ENCODE results near the gene TRIP13. TPM values are rescaled to one million over a fixed set of nuclear protein-coding genes. Genes with fewer than 3 reads are reported as not detected.
A peak's percentile ranks its signal among the peaks of the same experiment; 100 is the strongest.
"Not testable (repeated sequence)": the region's sequence is repeated elsewhere in the genome, so short reads cannot be mapped to it uniquely, and the experiment has no call there.

TRIP13 gene
- total RNA-seq, 2 donors from 2014 or later = 17.7 to 18.2 TPM

- no peaks in the 10 kb centered on the region for H3K27me3 Mint-ChIP-seq (ENCODE audit: low read depth)
- H3K27ac Mint-ChIP-seq = no peak overlapping the region
- no peaks in the 10 kb centered on the region for H3K9me3 Mint-ChIP-seq
- ATAC-seq (replicated peaks in 1 of 2) = no peak
- no peaks in the 10 kb centered on the region for H3K4me1 Mint-ChIP-seq (ENCODE audit: low read depth)
- H3K4me3 Mint-ChIP-seq = no peak overlapping the region
- H3K36me3 Mint-ChIP-seq (ENCODE audit: insufficient read depth in 2 of 2) = peaks cover 4 to 32% of the 10 kb centered on the region in 2 donors
- no peak for DNase-seq
Measured at GRCh38 chr5:871596-872298, 20.9 kb upstream of the TRIP13 start.

DNA sequence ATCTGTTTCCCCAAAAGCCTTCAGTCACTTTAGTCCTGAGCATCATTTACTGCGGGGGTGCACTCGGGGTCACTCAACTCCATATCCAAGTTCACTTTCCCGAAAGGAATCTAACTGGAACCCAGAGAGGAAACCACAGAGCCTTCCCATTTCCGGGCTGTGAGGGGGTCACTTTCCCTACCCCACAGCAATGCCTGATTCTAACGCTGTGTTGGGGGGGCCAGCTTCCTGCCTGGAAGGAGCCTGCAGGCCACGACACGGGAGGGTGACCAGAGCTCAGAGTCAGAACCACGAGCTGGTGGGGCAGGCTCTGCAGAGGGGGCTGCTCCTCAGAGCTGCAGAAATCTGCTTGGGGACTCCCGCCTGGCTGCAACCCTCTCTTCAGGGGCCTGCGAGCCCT is 20.4 kb upstream of the TRIP13 start:
- peaks cover 4 to 32% of the 10 kb centered on the region in 2 donors for H3K36me3 Mint-ChIP-seq (ENCODE audit: insufficient read depth in 2 of 2)
- no peaks in the 10 kb centered on the region for H3K9me3 Mint-ChIP-seq
- no peak overlapping the region for H3K27ac Mint-ChIP-seq
- no peak overlapping the region for H3K4me3 Mint-ChIP-seq
- ATAC-seq (replicated peaks in 1 of 2) (no peak), DNase-seq (no peak)
- no peaks in the 10 kb centered on the region for H3K27me3 Mint-ChIP-seq (ENCODE audit: low read depth)
- H3K4me1 Mint-ChIP-seq (ENCODE audit: low read depth) = no peaks in the 10 kb centered on the region

DNA sequence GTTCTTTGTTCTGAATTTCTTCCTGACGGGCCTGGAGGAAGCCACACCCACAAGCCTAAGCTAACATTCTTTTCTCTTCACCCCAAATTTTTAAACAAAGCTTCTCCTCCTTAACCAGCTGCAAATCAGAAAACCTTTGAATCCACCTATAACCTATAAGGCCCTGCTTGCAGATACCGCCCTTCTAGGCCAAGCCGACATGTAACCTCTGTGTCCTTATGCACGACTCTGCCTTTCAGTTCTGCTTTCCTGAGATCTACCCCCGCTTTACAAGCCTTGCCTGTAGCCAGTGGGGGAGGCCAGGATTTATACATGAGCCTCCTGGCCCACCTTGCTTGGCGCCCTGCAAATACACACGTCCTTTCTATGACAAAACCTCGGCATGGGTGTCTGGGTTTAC is 19.4 kb upstream of the TRIP13 start:
- Mint-ChIP-seq H3K9me3 (no peaks in the 10 kb centered on the region), H3K4me3 (no peak overlapping the region), H3K4me1 (ENCODE audit: low read depth) (no peaks in the 10 kb centered on the region), H3K36me3 (ENCODE audit: insufficient read depth in 2 of 2) (peaks cover 5 to 31% of the 10 kb centered on the region in 2 donors), H3K27me3 (ENCODE audit: low read depth) (no peaks in the 10 kb centered on the region), H3K27ac (no peak overlapping the region)
- DNase-seq (no peak), ATAC-seq (replicated peaks in 1 of 2) (no peak)

DNA sequence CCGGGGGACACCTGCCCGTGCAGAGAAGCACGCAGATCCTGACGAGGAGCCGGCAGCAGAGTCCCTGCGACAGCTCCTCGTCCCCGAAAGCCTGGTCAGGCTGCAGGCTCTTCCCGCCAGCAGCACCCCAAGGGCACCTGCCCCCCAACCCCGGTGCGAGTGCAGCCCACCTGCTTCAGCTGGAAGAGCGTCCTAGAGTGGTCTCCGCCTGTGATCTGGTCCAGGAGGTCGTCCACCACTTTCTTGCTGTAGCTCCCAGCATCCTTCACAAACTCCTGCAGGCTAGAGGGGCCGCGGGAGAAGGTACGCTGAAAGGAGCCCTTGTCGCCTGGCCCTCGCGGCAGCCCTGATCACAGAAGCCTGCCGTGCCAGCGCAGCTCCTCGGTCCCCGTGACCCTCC is 16.8 kb upstream of the TRIP13 start:
- Mint-ChIP-seq H3K4me1 (ENCODE audit: low read depth) (no peaks in the 10 kb centered on the region), H3K4me3 (no peak overlapping the region), H3K27me3 (ENCODE audit: low read depth) (no peaks in the 10 kb centered on the region), H3K27ac (no peak overlapping the region), H3K9me3 (no peaks in the 10 kb centered on the region), H3K36me3 (ENCODE audit: insufficient read depth in 2 of 2) (peaks cover 2 to 19% of the 10 kb centered on the region in 2 donors)
- ATAC-seq (replicated peaks in 1 of 2) (no peak), DNase-seq (no peak)

GRCh38 chr5:876398-877365 is 16.0 kb upstream of the TRIP13 start:
- DNase-seq = no peak
- H3K4me1 Mint-ChIP-seq (ENCODE audit: low read depth) = peaks cover 4% of the 10 kb centered on the region
- no peaks in the 10 kb centered on the region for H3K27me3 Mint-ChIP-seq (ENCODE audit: low read depth)
- peaks cover 9 to 27% of the 10 kb centered on the region in 2 donors for H3K36me3 Mint-ChIP-seq (ENCODE audit: insufficient read depth in 2 of 2)
- ATAC-seq (replicated peaks in 1 of 2) = no peak
- no peaks in the 10 kb centered on the region for H3K9me3 Mint-ChIP-seq
- H3K4me3 Mint-ChIP-seq = no peak overlapping the region
- H3K27ac Mint-ChIP-seq = no peak overlapping the region

DNA sequence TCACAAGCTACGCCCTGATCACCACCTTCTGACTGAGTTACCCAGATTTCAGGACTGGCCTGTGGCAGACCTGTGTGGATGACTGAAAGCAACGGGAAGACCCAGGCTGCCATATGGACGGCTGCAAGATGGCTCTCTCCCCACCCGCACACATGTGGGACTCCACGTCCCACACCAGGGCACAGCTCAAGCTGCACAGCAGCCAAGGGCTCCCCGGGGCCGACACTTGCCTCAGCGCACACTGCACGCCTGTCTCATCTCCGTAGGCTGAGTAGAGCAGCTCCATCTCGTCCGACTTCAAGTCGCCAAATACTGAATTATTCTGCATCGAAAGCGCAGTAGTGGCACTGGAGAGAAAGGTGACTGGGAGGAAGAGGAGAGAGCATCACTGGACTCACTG is 14.6 kb upstream of the TRIP13 start:
- Mint-ChIP-seq H3K36me3 (ENCODE audit: insufficient read depth in 2 of 2) (peaks cover 21 to 40% of the 10 kb centered on the region in 2 donors), H3K4me1 (ENCODE audit: low read depth) (peaks cover 18% of the 10 kb centered on the region), H3K4me3 (no peak overlapping the region), H3K27ac (no peak overlapping the region), H3K27me3 (ENCODE audit: low read depth) (no peaks in the 10 kb centered on the region), H3K9me3 (peaks cover 10% of the 10 kb centered on the region in 2 donors)
- no peak for ATAC-seq (replicated peaks in 1 of 2)
- no peak for DNase-seq

- not testable (repeated sequence) for DNase-seq; H3K4me3 Mint-ChIP-seq; H3K27ac Mint-ChIP-seq; H3K27me3 Mint-ChIP-seq (ENCODE audit: low read depth); ATAC-seq (replicated peaks in 1 of 2)
- peaks cover 24 to 45% of the 10 kb centered on the region in 2 donors for H3K36me3 Mint-ChIP-seq (ENCODE audit: insufficient read depth in 2 of 2)
- H3K4me1 Mint-ChIP-seq (ENCODE audit: low read depth) = peaks cover 18% of the 10 kb centered on the region
- H3K9me3 Mint-ChIP-seq = peaks cover 10% of the 10 kb centered on the region in 2 donors
Measured at GRCh38 chr5:878677-879076, 14.0 kb upstream of the TRIP13 start.

GRCh38 chr5:880816-881550 is 11.7 kb upstream of the TRIP13 start:
- Mint-ChIP-seq H3K4me3 (no peak overlapping the region), H3K4me1 (ENCODE audit: low read depth) (peaks cover 18% of the 10 kb centered on the region), H3K27ac (no peak overlapping the region), H3K36me3 (ENCODE audit: insufficient read depth in 2 of 2) (peaks cover 28 to 42% of the 10 kb centered on the region in 2 donors), H3K27me3 (ENCODE audit: low read depth) (no peaks in the 10 kb centered on the region), H3K9me3 (peaks cover 10% of the 10 kb centered on the region in 2 donors)
- DNase-seq (no peak), ATAC-seq (replicated peaks in 1 of 2) (no peak)

DNA sequence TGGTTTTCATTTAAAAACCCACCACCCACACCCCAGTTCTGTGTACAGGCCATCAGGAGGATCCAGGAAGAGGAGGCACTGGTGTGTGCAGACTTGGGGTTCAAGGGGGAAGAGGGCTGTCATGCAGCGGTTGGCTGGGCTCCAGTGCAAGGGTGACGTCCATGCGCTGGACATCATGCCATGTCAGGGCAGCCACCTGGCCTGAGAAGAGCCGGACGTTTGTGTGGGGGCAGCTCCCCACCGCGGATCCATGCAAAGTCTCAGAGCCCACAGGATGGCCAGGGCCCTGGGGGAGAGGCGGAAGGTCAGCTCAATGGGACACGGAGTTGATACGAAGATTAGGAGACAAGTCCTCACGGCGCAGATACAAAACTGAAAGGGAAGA is 11.1 kb upstream of the TRIP13 start:
- ATAC-seq (replicated peaks in 1 of 2) (no peak), DNase-seq (no peak)
- Mint-ChIP-seq H3K36me3 (ENCODE audit: insufficient read depth in 2 of 2) (peaks cover 28 to 44% of the 10 kb centered on the region in 2 donors), H3K27me3 (ENCODE audit: low read depth) (no peaks in the 10 kb centered on the region), H3K4me1 (ENCODE audit: low read depth) (peaks cover 18% of the 10 kb centered on the region), H3K9me3 (peaks cover 10% of the 10 kb centered on the region in 2 donors), H3K27ac (no peak overlapping the region), H3K4me3 (no peak overlapping the region)

DNA sequence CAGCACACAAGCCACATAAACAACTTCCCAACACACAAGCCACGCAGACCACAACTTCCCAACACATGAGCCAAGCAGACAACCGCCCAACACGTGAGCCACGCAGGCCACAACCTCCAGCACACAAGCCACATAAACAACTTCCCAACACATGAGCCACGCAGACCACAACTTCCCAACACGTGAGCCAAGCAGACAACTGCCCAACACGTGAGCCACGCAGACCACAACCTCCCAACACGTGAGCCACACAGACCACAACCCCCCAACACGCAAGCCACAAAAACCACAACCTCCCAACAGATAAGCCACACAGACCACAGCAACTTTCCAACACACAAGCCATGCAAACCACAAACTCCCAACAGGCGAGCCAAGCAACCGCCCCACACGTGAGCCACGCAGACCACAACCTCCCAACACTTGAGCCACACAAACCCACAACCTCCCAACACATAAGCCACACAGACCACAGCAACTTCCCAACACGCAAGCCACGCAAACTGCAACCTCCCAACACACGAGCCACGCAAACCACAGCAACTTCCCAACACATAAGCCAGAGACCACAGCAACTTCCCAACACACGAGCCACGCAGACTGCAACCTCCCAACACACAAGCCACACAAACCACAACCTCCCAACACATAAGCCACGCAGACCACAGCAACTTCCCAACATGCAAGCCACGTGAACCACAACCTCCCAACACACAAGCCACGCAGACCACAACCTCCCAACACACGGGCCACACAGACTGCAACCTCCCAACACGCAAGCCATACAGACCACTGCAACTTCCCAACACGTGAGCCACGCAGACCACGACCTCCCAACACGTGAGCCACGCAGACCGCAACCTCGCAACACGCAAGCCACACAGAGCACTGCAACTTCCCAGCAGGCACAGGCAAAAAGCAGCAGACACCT is 10.2 kb upstream of the TRIP13 start:
- H3K4me3 Mint-ChIP-seq = peak overlapping the region in 1 of 2 donors; percentile 0

GRCh38 chr5:883475-884181 is 9.1 kb upstream of the TRIP13 start:
- DNase-seq (no peak), ATAC-seq (replicated peaks in 1 of 2) (no peak)
- H3K36me3 Mint-ChIP-seq (ENCODE audit: insufficient read depth in 2 of 2) = peaks cover 37 to 56% of the 10 kb centered on the region in 2 donors
- H3K4me1 Mint-ChIP-seq (ENCODE audit: low read depth) = peaks cover 24% of the 10 kb centered on the region
- peaks cover 10% of the 10 kb centered on the region in 2 donors for H3K9me3 Mint-ChIP-seq
- H3K4me3 Mint-ChIP-seq = no peak overlapping the region
- H3K27me3 Mint-ChIP-seq (ENCODE audit: low read depth) = no peaks in the 10 kb centered on the region
- no peak overlapping the region for H3K27ac Mint-ChIP-seq

More for the DNA sequence above, 10.2 kb upstream of the TRIP13 start:
- ATAC-seq (replicated peaks in 1 of 2) = no peak
- DNase-seq = no peak
- Mint-ChIP-seq H3K9me3 (peaks cover 10% of the 10 kb centered on the region in 2 donors), H3K4me1 (ENCODE audit: low read depth) (peaks cover 18% of the 10 kb centered on the region), H3K36me3 (ENCODE audit: insufficient read depth in 2 of 2) (peaks cover 34 to 52% of the 10 kb centered on the region in 2 donors), H3K27ac (peak overlapping the region; percentile 93), H3K27me3 (ENCODE audit: low read depth) (no peaks in the 10 kb centered on the region)
